HG03342 (cell line): ENCODE results near the gene SLN.

Source experiments
- ATAC-seq: cut with Tn5 transposase; IDR thresholded peaks from one replicate; pipeline ENCODE4 v1.9.1; 2021; ENCODE audit warnings: mild to moderate bottlenecking, moderate library complexity; ENCODE audit not compliant: unreplicated experiment

The SLN gene

DNA sequence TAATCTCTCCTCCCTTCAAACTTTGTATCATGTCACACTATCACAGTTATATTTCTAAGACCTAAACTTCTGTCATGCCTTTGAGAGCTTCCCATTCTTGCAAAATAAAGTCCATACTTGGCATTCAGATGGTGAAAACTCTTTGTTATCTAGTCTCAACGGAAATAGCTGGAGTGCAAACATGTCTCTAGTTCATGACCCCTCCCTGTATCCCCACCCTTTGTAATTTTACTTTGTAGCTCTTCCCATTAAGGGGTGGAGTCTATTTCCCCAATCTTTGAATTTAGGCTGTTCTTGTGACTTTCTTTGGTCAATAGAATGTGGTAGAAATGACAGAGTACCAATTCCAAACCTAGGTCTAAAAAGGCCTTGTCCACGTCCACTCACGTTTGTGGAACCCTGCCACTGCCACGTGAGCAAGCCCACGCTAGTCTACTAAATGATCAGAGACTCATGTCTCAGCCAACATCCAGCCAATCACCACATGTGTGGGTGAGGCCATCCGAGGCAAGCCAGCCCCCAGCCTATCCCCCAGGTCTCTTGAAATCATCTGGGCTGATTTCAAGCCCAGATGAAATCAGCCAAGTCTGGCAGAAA, 23.4 kb downstream of the SLN start:
- ATAC-seq, result no peak

DNA sequence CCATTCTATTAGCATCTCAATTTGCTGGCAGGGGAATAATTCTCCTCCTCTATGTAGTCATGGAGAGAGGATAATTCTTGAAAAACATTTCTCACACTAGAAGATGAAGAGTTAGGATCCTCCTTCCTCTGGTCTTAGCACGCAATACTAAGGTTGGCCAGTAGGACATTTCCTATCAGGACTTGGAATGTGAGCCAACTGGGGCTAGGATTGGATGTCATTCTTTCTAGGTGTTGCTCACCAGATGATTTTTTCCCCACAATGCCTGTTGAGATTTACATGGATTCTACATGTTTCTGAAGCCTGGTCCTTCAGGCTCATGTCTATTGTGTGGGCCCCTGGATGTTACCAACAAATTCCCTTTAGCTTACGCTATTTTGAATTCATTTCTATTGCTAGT, 28.0 kb downstream of the SLN start:
- peak; percentile 61 for ATAC-seq

DNA sequence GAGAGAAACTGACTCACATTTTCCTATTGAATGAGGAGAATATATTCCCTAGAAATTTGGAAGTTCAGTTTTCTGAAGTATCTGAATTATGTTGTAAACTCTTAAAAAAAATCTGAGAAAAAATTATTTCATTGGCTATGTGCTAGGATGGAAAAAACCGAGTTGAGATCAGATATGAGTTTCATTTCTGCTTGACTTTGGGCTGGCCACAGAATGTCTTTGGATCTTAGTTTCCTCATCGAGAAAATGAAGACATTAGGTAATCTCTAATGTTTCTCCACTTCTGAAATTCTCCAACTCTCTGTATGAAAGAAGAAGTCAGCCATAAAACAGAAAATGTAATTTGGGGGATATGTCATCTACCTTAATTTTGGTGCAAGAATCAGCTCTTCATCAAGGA, 28.8 kb downstream of the SLN start:
- no peak for ATAC-seq

DNA sequence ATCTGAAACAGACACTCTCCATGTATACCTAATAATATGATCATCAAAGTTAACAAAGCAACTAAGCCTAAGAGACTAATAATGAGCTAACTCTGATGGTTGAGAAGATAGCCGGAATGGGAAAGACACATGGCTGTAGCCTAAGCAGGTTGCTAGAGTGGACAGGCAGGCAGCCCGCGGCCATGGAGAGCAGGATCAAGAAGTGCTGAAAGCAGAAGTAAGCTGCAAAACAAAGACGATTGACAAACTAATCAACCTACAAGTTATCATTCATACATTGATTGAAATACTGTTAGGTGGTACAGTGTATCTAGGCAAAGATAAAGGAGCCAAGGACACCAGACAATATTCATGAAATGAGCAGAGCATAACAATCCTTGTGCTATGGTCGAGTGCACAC, 29.3 kb downstream of the SLN start:
- ATAC-seq, result no peak

DNA sequence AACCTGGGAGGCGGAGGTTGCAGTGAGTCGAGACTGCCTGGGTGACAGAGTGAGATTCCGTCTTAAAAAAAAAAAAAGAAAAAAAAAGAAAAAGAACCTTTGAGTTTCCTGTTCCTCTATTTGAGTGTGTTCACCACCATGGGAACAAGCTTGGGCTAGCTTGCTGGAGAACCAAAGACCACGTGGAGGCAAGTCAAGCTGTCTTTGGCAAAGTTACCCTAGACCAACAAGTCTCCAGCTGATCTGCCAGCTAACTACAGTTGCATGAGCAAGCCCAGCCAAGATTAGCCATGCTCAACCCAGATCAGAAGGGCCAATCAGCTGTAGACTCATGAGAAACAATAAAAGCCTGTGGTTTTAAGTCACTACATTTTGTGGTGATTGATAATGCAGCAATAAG, 29.7 kb downstream of the SLN start:
- ATAC-seq, result no peak

DNA sequence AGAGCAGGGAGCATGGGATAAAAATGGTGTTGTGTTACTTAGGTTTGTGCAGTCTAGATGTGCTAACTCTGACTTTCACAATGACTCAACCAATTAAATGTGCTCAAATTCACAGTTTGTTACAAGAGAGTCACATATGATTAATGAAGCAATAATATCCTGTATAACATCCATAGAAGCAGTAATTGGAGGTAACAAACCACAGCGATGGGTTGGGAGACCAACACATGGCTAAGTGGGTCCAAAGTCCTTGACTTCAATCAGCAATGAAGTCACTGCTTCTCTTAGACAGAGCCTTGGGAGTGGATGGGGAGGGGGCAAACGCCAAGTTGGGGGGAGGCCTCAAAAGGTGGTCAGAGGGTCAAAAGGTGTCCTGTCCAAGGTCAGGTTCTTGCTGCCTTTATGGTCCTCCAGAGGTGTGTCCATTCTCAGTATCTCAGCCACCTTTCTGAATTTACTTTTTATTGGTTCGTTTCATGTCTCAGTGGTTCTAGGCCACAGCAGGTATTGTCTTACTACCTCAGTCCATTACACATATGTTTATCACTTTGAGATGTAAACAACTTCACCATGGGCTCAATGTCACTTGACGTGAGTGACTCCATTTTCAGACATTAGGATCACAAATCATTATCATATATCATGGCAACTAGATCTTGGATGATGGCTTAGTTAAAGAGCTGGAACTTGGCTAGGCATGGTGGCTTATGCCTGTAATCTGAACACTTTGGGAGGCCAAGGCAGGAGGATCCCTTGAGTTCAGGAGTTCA, 32.4 kb downstream of the SLN start:
- no peak for ATAC-seq

- ATAC-seq, result no peak
Measured at GRCh38 chr11:107678632-107678971, 33.3 kb downstream of the SLN start.

DNA sequence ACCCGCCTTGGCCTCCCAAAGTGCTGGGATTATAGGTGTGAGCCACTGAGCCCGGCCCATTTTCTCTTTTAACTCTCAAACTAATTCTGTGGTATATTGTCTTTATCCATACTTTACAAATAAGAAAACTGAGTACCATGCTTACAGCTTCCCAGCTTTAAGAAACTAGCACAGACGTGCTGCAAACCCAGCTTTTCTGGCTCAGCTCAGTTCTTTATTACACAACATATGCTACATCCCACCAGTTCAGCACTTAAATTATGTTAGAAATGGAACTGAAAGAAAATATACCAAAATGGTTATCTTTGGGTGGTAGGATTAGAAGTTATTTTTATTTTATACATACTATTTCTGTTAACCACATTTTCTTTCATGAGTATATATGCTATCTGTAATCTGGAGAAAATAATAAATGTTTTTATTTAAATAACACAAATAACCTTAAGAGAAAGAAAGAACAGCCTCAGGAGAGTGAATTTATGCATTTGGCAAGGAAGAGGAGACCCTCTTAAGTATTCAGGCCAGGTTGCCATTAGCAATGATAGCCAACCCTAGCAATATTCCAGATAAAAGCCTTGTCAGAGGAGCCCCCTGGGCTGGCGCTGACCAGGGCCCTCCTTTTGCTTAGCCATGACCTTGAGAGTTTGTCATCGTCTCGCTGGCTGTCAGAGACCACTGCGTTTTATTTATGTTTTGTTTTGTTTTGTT, 33.8 kb downstream of the SLN start:
- ATAC-seq, result no peak

DNA sequence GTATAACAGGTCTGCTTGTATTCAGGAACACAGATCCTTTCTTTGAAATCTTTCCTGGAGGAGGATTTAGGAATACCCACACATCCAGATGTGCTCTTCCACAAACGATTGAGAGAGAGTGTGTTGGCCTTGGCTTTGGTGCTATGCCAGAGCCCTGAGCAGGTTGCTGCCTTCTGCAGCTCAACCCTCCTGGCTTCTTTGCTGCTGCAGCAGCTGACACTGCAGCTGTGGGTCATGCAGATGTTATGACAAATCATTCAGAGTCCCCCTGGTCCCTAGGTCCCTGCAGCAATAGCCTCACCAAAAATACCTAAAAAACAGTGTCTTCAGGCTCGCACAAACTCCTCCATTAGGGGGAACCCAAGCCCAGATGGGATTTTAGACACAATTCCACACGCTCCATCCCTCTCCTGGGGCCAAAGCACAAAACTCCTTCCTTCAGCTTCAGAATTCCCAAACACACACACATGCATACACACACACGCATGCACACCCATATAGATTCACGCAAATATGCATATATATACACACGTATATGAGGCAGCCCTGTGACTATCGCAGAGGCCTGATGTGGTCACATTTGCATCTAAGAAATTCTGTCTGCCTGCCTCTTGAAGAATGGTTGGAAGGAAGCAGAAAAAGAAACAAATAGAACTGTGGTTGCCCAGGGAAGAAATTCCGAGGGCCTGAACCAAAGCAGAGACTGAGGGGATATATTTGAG, 35.4 kb downstream of the SLN start:
- no peak for ATAC-seq

- no peak for ATAC-seq
Measured at GRCh38 chr11:107675902-107676301, 36.0 kb downstream of the SLN start.

DNA sequence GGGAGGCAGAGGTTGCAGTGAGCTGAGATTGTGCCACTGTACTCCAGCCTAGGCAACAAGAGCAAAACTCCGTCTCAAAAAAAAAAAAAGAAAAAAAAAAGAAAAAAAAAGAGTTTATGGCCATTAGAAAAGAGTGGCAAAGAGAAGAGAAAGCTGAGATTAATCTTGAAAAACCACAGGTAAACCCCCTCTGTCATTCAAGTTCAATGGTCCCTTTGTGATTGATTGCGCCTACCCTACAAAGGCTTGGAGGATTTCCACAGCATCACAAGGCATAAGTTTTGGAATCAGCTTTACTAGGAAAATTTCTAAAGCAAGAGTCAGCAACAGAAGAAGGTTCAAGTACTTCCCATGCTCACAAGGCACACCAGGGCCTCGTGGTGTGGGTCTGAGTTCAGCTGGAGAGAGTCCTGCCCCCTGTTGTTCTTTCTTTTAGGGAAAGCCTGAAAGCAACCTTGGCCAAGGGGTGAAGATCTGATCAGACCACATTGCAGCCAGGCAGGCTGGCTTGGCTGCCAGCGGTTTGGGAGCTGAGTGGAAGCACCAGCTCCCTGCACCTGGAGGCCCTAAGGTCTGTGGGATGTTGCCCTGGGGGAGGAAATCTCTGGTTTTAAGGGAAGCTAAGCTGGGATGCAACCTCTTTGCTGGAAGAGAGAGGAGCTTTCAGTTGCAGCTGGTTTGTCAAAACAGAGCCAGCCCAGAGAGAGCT, 41.8 kb downstream of the SLN start:
- ATAC-seq, result no peak

GRCh38 chr11:107669191-107669740, 42.6 kb downstream of the SLN start:
- no peak for ATAC-seq

DNA sequence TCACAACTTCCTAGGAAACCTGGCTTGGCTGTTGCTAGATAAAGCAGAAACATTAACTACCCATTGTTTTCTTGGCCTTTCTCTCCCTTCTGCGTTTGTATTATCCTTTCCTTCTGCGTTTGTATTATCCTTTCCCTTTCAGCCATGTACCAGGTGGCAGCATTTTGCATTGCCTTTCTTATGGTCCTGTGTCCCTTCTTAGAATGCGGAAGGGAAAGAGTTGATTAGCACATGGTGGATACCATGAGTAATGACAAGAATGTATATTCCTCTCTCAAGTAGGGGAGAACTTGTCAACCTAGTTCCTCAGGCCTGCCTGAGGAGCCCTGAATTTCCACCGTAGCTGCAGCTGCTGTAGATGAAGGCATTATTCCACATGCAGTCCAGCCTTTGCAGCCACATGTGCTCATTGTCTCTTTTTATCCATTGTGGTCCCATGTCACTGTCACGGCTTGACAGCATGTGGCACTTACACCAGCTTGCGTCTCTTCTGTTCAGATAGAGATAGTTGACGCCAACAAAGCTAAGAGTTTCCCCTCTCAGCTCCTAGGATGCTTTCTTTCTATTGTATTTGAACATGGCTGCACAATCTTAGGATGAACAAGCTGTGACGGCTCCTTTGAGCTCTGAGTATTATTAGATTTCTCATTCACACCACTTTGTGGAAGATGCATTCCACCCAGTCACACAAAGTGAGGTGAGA, 44.8 kb downstream of the SLN start:
- ATAC-seq, result no peak

DNA sequence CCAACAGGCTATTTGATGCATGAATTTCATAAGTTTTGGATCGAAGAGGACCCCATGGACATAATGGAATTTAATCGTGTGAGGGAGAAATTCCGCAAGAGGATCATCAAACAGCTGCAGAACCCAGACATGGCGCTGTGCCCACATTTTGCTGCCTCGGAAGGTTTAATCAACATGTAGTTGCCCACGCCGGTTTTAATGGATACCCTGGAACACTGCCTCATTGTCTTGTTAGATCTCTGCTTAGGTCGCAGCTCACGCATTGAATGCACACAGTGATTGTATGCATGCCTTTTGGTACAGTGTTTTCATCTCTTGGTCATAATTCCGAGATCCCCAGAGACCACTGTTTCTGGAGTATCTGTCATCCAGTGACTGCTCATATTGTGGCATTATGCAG, 46.8 kb downstream of the SLN start:
- no peak for ATAC-seq

- no peak for ATAC-seq
Measured at GRCh38 chr11:107661656-107662055, 50.2 kb downstream of the SLN start.

DNA sequence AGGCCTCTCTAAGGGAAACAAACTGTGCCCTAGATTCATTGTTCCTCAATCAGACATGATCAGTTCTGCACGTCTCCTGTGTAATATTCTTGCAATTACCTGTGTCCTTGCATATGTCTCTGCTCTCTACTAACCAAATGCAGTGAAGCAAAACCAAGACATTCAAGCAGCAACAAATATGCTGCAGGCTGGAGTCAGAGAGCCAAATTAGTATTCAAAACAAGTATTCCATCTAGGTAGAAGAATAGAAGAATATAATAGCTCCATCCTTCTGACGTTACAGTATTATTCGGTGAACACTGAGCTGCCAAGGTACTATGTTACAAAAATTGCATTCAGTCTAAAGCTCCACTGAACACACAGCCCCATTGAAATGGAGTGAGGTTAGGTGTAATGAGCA, 51.8 kb downstream of the SLN start:
- ATAC-seq, result no peak

DNA sequence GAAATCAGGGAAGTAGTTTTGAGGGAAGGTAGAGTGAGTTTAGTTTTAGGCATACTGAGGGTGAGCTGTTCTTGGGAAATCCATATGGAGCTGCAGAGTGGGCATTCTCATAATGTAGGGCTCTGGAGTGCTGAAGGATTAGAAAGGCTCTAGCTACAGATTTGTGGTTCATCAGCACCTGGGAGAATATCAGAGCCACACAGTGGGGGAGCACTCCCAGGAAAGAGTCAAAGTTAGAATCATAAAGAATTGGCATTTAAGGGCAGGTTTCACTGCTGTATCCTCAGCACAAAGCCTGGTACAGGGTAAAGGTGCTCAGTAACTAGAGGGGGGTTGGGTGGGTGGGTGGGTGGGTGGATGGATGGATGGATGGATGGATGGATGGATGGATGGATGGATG, 52.5 kb downstream of the SLN start:
- ATAC-seq, result no peak
